HL-60/S4 treated with phorbol 12-myristate 13-acetate at 8.2 ng/mL for 4 days and 3 days (cell line): ENCODE results near the gene MAGI2.

Source experiments
- in situ Hi-C: fragments of 300-500 bp; cut with MboI; formaldehyde crosslinking; loops from 2 replicates; pipeline ENCODE4 v1.15.0; 2022; ENCODE audit warnings: low sequenced_read_pairs

Gene MAGI2

DNA sequence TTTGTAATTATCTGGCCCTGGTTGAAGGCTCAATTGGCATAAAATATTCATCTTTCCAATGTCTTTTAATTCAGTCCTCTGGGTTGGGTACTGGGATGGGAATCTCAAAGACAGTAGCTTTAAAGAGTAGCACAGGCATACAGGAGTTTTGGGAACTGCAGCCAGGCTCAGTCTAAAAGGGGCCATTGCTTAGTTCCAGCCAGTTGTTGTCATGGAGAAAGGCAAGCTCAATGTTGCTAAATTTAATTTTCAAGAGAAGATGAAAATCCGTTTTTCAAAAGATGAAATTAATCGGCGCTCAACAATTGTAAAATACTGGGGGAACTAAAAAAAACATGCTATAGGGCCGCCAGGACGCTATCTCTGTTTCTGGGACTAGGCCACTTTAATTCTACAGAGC, 1279.8 kb downstream of the MAGI2 start:
- in situ Hi-C loops, result no loop called here

DNA sequence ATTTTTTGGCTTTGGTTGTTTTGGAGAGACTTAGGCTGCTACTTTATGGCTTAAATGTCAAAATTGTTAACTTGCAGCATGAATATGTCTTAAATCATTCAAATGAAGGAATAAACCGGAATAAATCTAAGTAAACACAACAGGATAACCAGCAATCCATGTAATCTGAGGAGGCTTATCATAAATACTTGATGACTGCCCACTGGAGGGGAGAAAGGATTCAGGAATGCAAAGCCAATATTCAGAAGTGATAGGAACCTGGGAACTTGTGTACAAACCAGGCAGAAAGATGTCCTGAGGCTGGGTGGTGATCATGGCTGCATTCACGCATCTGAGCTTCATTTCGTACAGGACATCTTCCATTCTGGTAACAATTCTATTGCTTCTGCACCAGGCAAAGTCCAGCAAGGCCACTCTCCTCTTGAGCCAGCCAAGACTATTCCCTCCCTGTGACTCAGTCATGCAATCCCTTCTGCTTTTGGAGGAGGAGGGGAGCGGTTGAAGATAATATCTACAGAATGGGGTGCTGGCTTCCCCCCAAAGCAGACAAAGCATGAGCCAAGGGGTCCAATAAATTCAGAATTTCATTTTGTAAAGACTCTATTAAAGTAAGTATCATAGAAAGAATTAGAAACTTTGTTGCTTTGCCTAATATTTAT, 1280.4 kb downstream of the MAGI2 start:
- in situ Hi-C loops, result no loop called here

DNA sequence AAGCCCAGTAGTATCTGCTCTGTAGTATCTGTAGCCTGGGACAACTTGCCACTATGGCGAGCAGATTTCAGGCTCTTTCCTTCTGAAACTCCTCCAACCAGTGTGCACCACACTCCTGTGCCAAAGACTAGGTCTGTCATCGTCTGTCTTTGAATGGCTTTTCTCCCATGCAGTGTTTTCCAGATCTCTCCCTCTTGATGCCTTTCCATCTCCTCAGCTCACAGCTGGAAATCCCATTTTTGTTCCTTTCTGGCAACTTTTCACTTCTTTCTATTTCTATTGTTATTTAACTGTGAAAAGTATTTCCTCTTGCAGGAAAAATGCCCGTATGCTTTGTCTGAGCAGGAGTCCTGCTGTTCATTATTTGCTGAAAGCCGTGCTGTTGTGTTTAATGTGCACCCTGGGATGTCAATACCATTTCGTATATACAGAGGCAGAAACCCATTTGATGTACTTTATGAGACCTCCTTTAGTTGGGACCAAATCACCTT, 1281.2 kb downstream of the MAGI2 start:
- in situ Hi-C loops, result no loop called here

DNA sequence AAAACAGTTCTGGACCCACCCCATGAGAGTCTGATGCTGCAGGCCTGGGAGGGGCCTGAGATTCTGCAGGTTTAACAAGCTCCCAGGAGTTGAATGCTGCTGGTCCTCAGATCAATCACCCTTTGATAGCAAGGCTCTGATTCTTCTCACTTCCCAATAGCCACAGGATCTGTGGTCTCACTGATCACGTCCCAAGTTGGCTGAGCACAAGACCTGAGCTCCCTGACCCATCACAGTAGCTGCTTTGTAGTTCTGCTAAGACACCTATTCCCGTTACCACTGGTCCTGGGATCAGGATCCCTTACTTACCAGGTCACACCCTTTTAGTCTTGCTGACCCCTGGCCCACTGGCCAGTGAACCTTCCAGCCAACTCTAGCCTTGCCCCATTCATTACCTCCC, 1282.1 kb downstream of the MAGI2 start:
- in situ Hi-C loops, result no loop called here

DNA sequence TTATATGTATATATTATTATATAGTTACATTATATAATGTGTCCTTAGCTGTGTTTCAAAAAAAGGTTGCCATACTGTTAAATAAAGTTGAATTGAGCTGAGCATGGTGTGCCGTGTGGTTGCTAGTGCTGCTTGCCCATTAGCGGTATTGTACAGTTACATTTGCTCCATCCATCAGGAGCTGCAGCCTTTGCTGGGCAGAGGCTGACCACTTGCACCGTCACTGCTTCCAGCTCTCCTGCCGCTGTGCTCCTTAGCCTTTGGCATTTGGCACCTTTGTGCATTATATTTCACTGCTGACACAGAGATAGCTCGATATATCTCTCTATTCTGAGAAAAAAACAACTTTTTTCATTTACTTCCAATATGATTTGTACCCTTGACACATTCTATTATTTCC, 1282.7 kb downstream of the MAGI2 start:
- in situ Hi-C loops, result no loop called here

DNA sequence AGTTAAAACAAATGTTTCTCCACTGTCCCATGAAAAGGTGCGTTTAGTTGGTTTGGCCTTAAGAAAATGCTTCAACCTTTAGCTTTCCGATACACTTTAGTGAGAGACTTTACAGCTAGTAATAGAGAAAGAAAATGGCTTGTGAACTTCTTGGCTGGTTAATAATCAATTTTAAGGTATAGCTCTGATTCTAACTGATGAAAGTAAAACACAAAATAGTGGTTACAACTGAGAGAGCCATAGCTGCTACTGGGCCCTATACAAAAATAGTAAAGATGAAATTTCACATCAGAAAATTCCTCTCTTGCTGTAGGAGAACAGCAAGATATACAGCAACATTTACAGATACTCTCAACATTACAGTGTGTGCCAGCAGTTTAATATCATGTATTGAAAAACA, 1283.5 kb downstream of the MAGI2 start:
- in situ Hi-C loops, result no loop called here

DNA sequence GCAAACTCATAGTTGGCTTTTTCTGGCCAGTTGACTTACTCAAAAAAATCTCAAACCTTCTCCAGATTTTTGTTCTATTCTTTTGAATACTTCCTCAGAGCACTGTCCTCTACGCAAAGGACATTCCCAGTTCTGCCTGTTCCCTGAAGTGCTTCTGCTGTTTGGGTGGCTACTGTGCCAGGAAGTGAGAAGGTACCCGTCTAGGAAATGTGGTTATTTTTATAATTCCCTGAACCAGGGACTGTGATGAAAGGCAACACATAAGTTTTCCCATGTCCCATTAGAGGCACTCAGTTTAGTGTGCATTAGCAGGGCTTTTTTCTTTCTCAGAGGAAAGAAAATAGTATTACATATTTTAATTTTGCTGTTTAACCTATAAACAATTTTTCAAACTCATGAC, 1284.6 kb downstream of the MAGI2 start:
- in situ Hi-C loops, result no loop called here

DNA sequence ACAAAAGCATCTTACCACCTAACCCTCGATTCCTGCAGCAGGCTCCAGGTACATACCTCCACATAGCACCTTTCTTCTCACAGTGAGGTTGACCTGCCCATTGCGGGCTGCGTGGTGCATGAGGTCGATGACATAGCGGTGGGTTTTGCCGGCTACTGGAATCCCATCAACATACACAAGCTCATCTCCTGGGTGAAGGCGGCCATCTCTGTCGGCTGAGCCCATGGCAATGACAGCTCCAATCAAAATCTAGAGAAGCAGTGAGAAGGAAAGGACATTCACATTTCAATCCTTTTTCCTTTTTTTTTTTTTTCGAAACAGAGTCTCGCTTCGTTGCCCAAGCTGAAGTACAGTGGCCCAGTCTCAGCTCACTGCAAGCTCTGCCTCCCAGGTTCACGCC, 1285.6 kb downstream of the MAGI2 start:
- in situ Hi-C loops, result no loop called here

DNA sequence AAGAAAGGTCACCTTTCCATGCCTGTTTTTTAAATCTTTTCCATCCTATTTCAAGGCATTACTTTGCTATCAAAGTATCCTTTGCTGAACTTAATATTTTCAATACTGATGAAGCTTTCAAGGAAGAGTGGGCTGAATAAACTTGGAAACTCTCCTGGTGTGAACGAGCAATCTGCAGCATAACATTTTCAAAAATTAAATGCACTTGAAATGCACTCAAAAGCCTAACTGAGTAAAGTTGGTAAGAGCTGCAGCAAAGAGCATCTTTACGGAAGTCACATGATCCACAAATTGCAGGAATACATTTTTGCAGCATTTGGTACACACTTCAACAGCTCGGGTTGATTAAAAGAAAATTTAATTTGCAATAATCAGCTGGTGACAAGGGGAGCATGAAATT, 1287.6 kb downstream of the MAGI2 start:
- in situ Hi-C loops, result no loop called here

DNA sequence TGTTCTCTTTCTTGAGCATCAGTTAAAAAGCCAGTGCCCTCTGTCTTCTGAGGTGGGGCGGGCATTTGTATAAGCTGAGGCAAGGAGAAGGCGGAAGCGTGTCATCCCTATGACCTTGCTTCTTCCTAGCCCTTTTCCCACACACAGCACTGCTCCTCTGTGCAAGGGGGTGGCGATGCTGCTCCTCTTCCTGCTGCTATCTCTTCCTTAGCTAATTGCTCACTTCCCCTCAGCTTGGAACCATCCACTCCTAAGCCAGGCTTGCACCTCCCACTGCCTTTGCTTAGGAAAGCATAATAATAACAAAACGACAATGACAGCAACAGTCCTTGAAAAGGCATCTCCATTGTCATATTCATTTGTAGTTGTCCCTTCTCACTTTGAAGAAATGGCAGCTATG, 1288.0 kb downstream of the MAGI2 start:
- in situ Hi-C loops, result no loop called here

DNA sequence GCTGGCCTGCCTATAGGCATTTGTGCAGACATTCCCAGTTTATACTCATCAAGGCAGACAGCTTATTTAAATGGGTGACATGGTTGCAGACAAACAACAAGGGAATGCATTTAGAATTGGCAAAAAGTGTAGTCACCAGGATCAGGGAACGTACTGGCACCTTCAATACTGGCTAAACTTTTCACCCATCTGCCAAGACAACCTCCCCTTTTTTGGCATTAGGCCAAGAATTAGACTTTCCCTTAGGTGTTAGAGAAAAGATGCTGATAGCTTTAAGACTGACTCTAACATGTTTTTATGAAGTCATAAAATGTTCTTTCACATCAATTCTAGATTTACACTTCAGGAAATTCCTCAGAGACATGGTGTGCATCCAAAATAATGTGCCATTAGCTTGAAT, 1289.0 kb downstream of the MAGI2 start:
- in situ Hi-C loops, result no loop called here

DNA sequence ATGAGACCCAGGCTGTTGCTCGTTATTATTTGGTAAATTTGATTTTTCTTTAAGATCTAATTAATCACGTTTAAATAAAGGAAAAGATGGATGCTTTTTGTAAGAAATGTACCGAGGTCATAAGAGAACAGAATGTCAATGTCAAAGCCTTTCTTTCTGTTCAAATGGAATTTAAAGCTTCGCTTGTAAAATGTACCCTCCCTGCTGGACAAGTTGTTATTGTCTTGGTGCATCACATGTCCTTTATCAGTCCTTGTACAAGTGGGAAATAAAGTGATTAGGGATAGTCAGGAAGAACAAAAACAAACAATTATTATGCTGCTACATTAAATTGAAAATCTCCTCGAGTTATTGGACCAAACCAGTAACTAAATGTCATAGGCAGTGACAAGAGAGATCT, 1291.7 kb downstream of the MAGI2 start:
- in situ Hi-C loops, result no loop called here

DNA sequence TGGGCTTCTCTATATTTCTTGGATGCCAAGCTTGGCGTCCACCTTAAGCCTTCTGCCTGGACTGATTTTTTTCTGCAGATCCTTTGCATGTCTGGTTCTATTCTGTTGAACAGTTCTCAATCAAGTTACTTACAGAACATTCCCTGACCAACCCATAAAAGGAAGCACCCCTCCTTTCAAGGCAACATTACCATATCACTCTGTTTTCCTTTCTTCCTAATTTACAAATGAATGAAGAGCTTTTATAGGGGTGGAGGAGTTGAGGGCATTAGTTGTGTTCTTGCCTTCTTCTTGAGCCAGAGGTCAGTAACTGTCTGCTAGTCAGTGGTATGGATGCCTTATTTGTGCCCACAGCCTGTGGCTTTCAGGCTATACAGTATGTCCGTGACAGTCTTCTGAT, 1293.9 kb downstream of the MAGI2 start:
- in situ Hi-C loops, result no loop called here

DNA sequence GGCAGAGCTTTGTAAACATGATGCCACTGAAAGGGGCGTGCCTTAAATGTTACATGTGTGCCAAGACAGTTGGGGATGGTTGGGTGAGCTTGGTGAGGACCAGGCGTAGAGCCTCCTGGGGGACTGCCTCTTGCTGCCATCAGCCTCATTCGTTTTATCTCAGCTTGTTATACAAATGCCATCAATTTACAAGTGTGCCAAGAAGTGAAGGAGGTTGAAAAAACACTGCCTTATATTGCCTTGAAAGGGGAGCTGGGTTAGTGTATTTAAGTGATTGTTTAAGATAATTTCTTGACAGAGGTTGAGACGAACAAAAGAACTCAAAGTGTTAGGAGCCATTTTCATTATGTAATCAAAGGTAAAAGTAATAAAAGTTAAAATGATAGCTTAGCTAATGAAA, 1300.2 kb downstream of the MAGI2 start:
- in situ Hi-C loops, result no loop called here

DNA sequence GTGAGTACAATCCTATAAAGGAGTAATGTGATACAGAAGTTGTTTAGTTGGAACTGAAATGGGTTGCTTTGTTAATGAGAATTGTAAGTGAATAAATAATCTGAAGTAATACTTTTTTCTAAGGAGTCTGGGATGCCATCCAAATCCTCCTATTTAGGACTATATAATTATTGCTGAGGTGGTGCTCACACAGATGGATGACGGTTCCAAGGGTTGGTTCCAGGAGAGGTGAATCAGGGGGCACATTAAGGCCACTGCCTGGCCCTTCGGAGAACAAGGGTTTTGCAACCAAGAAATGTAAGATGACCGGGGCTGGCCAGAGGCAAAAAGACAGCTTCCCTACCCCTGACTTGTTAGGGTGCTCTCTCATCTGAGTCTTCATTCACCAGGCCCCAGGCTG, 1302.2 kb downstream of the MAGI2 start:
- in situ Hi-C loops, result no loop called here

DNA sequence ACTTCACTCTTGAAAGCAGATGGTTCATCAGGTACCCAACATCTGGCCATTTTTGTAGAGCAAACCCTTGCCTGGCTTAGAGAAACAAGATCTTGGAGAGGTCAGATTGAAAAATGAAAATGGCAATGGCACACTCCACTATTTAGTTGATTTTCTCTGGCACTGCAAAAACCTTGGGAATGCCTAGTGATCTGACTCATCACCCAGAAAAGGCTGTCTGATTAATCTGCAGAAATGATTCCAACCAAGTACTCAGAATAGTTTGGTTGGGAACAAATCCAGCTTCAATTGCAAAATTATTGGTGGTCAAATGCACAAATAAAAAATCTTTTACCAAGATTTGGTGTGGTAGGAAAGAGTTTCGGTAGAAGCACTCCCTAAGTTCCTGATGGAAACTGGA, 1303.7 kb downstream of the MAGI2 start:
- in situ Hi-C loops, result no loop called here

DNA sequence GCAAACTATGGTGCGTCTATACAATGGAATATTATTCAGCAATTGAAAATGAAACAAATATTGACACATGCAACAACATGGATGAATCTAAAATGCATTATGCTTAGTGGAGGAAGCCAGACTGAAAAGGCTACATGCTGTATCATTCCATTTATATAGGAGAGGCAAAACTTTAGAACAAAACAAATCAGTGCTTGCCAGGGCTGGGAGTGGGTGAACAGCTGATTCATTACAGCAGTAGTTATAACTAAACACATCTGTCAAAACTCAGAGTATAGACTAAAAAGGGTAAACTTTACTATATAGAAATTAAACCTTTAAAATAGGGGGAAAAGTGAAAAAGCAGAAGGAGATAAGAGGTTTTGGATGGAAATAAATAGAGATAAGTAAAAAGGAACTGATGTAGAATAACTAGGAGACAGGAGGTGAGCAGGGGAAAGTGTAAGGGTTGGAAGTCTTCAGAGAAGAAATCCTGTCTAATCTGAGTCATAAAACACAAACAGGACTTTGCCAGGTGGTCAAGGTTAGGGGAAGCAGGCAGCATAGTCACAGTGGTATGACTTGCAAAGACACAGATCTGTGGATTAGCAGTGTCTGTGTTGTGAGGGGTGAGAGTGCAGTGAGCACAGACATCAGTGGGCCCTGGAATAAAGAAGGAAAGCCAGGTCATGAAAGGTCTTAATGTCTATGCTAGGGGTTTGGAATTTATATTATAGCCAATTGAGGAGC, 1305.1 kb downstream of the MAGI2 start:
- in situ Hi-C loops, result no loop called here

DNA sequence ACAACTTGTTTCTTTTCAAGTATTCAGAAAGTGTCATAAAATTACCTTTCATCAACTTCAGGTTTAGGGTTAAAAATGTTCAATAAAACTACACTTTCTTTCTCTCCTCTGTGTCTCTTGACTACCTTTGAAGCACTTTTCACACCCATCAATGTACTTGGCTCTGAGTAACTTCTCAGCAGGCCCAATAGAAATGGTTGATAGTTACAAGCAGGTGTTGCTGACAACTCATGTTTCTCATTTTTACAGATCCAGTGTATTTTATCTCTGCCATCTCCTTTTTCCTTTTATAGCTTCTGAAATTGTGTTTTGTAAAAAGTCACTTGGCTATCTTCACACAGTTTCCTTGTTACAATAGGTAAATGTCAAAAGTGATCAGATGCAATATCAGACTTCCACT, 1306.9 kb downstream of the MAGI2 start:
- in situ Hi-C loops, result no loop called here

DNA sequence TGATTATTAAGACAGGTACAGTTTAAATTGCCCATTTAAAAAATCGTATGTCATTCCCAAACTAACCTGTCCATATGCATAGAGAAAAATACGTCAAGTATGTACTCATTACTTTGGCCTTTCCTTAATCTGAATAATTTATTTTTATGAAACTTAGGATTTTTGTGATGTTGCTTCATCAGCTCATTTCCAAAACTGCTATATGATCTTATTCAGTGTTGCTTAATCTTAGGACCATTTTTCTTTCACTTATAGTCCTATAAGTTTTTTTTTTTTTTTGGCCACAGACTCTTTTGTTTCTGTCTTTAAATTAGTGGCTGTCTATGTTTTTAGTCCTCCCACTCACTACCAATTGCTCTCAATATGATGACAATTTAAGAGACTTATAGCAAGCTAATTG, 1309.8 kb downstream of the MAGI2 start:
- in situ Hi-C loops, result no loop called here

DNA sequence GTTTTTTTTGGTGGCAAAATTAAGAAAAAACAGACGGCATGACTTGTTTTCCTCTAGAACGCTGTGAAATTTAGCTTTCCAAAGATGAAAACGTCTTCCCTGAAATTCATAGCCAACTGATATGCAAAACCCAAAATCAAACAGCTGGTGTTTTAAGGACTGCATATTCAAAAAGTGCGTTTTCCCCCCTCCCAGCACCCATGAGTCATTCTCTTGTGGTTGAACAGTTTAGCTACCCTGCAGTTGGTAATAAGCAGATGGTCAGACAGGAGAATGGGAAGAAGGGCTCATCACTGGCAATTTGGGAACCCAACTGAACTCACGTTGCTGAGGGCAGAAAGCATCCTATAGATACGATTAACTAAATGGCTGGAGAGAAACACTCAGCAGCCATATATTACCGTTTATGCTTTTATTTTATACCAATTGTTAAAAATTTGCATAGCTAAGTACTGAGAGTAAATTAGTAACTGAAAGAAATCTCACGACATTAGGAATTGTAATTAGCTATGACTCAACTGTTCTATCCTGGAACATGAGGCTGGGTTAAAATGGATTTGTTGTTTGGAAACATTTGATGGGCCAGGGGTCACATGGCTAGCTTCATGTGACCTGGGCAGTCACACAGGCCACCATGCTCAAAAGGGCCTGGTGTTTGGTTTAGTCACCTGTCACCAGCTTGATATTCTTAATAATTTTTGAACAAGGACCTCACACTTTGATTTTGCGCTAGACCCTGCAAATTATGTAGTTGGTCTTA, 1311.8 kb downstream of the MAGI2 start:
- in situ Hi-C loops, result no loop called here

DNA sequence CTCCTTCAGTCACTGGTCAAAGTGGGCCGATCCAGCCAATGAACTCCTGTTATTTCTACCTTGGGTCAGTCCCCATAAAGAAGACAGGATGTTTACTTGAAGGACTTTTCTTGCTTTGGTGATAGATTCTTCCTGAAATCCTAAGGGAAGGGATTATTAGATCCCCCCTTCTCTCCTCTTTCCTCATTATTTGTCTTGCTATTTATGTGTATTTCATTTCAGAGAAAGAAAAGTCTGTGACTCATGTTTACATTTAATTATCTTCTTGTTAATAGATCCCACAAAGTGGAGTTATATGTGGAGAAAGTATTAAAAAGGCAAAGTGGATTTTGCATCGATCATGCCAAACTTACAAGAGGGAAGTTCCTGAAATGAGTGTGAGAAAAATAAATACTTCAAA, 1313.4 kb downstream of the MAGI2 start:
- in situ Hi-C loops, result no loop called here

DNA sequence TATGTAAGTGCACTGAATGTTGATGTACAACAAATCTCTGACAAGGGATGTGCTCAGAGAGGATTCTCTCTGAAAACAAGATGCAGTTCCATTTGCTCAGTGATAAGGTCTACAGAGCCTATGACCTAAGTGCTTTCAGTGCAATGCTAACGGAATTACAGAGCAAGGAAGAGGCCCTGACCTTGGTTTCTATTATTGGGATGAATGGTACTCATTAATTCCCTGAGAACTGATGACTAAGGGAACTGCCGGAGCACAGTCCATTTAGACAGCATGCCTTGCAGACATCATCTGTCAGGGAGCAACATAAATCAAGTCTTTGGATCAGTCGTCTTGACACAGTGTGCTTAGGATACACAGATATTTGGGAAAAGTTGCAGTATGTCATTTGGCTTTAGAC, 1314.1 kb downstream of the MAGI2 start:
- in situ Hi-C loops, result no loop called here
